HG03135 (cell line): ENCODE results near the gene RAB6B.

Source experiments
- ATAC-seq: cut with Tn5 transposase; IDR thresholded peaks from one replicate; pipeline ENCODE4 v1.9.1; 2021; ENCODE audit warnings: mild to moderate bottlenecking, moderate library complexity; ENCODE audit not compliant: unreplicated experiment

RAB6B gene

DNA sequence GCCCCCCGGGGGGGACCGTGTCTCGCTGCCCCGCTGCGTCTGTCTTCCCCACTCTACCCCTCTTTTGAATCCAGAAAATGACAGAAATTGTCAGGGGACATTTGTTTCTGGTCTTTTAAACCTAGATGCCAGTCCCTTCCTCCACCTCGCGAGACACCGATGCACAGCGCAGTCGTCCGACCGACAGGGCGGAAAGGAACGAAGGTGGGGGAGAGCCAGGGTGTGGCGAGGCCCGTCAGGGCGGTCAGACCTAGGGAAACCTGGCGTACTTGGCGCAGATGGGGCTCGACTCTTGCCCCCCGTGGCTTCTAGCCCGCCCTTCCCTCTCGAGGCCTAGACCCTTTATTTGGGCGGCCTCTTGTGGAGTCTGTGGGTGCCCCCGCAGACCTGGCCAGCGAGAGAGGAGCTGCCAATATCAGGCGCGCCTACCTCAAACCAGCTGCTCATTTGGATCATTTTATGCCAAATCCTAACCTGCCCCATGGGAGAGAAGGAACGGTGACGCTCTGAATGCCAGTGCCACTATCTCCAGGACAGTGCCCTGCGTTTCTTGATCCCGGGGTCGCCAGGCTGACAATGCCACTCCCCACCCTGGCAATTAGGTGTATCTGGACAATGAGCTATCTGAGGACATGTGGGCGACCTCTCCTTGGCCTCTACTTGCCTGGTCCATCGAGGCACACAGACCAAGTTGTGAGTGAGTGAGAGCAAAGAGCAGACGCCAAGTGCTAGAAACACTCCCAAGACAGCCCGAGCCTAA lies 500 bp upstream of the RAB6B start:
- ATAC-seq, result no peak

- no peak for ATAC-seq
These were observed 1.1 kb downstream of the RAB6B start for GRCh38 chr3:133894353-133895207.

- no peak for ATAC-seq
These were observed 1.9 kb downstream of the RAB6B start for GRCh38 chr3:133893683-133894352.

GRCh38 chr3:133892541-133893231 lies 3.0 kb downstream of the RAB6B start:
- ATAC-seq, result no peak

DNA sequence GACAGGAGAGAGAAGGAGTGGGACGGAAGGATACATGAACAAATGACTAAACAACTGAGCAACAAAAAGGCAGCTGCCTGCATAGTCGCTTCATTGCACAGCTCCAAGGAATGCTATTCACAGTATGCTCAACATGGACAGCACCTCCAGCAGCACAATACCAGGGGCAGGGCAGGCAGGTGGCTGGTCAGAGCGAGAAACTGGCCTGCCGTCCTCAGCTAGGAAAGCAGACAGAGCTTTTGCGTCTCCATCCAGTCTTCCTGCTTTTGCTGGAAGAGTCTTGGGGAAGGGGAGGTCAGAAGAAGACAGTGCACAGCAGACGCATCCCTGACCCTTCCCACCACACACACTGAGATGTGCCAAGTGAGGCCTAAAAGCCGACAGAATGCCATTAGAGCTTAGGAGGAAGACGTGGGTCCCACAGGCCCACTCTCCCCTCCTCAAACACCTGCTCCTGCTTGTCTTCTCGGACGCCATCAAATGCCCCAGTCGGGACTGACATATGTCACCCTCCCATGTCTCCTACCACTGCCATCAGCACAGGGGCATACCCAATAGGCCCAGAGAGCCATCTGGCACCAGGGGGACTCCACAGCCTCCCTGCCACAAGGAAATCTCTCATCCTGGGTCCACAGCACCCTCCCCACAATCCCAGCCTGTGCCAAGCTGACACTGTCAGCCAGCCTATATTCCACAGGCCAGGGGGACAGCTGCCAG lies 3.9 kb downstream of the RAB6B start:
- no peak for ATAC-seq

DNA sequence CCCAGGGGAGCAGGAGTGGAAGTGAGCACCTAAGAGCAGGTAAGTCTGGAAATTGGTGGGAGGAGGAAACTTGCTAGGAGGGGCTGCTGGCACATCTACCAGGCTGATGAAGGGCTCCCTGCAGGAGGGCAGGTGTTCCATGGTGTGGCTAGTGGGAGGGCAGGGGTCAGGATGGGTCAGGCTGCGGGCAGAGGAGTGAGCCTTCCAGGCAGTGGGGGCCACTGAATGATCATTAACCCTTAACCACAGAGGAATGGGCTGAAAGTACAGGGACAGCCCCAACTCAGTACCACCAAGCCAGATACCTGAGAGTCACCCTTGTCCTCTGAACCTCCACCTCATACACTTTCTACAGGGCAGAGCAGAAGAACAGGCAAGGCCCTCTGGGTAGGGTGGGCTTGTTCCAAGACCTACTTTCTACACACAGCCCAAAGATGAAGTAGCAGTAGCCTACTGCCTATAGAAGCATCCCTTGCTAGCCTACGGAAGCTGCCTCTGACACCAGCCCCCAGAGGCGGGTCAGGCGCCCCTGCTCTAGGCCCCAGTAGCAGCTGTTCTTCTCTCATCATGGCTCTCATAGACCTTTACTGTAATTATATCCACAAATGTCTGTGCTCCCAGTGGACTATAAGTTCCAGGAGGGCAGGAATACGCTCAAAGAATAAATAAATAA lies 4.6 kb downstream of the RAB6B start:
- ATAC-seq, result no peak

- ATAC-seq, result no peak
These were observed 5.6 kb downstream of the RAB6B start for GRCh38 chr3:133890037-133890436.

DNA sequence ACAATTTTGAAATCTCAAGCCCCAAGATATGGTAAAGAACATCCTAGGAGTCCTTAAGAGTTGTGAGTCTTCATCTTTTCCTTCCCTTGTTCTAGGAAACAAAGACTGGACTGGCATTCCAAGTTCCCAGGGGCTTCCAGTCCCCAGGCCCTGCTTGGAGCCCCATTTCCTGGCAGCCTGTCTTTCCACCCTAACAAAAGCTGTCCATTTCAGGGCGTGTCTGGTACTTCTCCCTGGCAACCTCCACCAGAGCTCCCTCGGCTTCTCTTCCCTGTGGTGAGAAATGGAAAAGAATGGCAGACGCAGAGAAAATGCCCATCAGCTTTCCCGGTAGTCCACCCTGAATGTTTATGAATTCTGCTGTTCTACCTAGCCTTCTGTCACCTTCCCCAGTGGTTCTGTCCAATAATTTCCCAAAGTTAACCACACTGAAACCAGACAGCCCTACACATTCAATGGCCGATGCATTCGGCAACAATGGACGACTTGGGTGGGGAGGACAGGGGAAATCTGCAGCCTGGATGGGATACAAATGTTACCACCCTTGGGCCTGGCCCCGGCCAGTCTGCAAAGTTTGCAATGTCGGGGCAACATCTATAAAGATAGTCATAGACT lies 6.8 kb downstream of the RAB6B start:
- ATAC-seq, result no peak

- no peak for ATAC-seq
These were observed 7.6 kb downstream of the RAB6B start for GRCh38 chr3:133887803-133888703.

- ATAC-seq, result no peak
These were observed 8.4 kb downstream of the RAB6B start for GRCh38 chr3:133887074-133887802.

GRCh38 chr3:133886031-133886722 lies 9.5 kb downstream of the RAB6B start:
- no peak for ATAC-seq

DNA sequence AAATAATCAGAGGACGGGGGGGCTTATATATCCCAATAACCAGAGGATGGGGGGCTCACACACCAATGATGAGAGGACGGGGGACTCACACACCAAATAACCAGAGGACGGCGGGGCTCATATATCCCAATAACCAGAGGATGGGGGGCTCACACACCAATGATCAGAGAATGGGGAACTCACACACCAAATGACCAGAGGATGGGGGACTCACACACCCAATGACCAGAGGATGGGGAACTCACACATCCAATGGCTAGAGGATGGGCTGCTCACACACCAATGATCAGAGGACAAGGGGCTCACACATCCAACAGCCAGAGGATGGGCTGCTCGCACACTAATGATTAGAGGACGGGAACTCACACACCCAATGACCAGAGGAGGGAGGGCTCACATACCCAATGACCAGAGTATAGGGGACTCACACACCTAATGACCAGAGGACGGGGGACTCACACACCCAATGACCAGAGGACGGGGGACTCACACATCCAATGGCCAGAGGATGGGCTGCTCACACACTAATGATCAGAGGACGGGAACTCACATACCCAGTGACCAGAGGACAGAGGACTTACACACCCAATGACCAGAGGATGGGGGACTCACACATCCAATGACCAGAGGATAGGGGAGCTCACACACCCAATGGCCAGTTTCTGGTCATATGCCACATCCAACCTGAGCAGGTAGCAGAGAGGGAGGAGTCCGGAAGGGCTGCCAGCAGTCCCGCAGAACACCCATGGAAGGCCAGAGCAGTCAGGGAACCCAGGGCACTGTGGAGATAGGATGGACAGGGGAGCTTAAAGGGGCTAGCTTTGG lies 10.6 kb downstream of the RAB6B start:
- no peak for ATAC-seq

- no peak for ATAC-seq
These were observed 11.4 kb downstream of the RAB6B start for GRCh38 chr3:133884054-133884886.

GRCh38 chr3:133883641-133884040 lies 12.0 kb downstream of the RAB6B start:
- no peak for ATAC-seq

GRCh38 chr3:133882986-133883586 lies 12.6 kb downstream of the RAB6B start:
- no peak for ATAC-seq
